Trophoblast cell (in vitro differentiated cells and primary cell): ENCODE measurements around the gene THSD4.

Source experiments
- DNase-seq, 2 donors: peaks; one replicate each; pipeline ENCODE4 v3.0.0-alpha.2; 2016
- H2AFZ ChIP-seq: 2 replicates; pipeline ENCODE4 v1.6.1; 2013; ENCODE audit warnings: low read length, moderate library complexity, mild to moderate bottlenecking; ENCODE audit not compliant: insufficient read depth, poor library complexity
- H2AK5ac ChIP-seq: 2 replicates; pipeline ENCODE4 v1.6.1; 2013; ENCODE audit warnings: mild to moderate bottlenecking, low read length
- H2BK120ac ChIP-seq: 2 replicates; pipeline ENCODE4 v1.6.1; 2013; ENCODE audit warnings: low read length, mild to moderate bottlenecking, moderate library complexity; ENCODE audit not compliant: insufficient read depth, poor library complexity
- H2BK12ac ChIP-seq: 2 replicates; pipeline ENCODE4 v1.6.1; 2013; ENCODE audit warnings: mild to moderate bottlenecking, low read length, moderate library complexity
- H2BK5ac ChIP-seq: 2 replicates; pipeline ENCODE4 v1.6.1; 2013; ENCODE audit warnings: low read length, low read depth, moderate library complexity, mild to moderate bottlenecking; ENCODE audit not compliant: poor library complexity
- H3K14ac ChIP-seq: 2 replicates; pipeline ENCODE4 v1.6.1; 2013; ENCODE audit warnings: mild to moderate bottlenecking, low read length
- H3K18ac ChIP-seq: 2 replicates; pipeline ENCODE4 v1.6.1; 2013; ENCODE audit warnings: mild to moderate bottlenecking, low read length
- H3K23ac ChIP-seq: 2 replicates; pipeline ENCODE4 v1.6.1; 2013; ENCODE audit warnings: low read length
- H3K27ac ChIP-seq: 2 replicates; pipeline ENCODE4 v1.5.1; 2013; ENCODE audit warnings: low read depth, mild to moderate bottlenecking, inconsistent platforms, low read length, moderate library complexity
- H3K27me3 ChIP-seq: 2 replicates; pipeline ENCODE4 v1.6.1; 2013; ENCODE audit warnings: inconsistent platforms, mild to moderate bottlenecking, low read length, moderate library complexity; ENCODE audit not compliant: insufficient read depth
- H3K36me3 ChIP-seq, 2 experiments: 1 replicate in 1 of 2; 2 replicates in 1 of 2; pipeline ENCODE4 v1.6.1; 2013; ENCODE audit warnings: low read length in 2 of 2, mild to moderate bottlenecking in 2 of 2, moderate library complexity in 1 of 2; ENCODE audit not compliant: insufficient read depth in 2 of 2, control insufficient read depth in 1 of 2
- H3K4ac ChIP-seq: 2 replicates; pipeline ENCODE4 v1.6.1; 2013; ENCODE audit warnings: low read depth, mild to moderate bottlenecking, low read length, moderate library complexity
- H3K4me1 ChIP-seq, 2 experiments: 1 replicate in 1 of 2; 2 replicates in 1 of 2; pipeline ENCODE4 v1.6.1; 2013; ENCODE audit warnings: low read length in 2 of 2, mild to moderate bottlenecking in 2 of 2, moderate library complexity in 1 of 2; ENCODE audit not compliant: insufficient read depth in 2 of 2, control insufficient read depth in 1 of 2
- H3K4me2 ChIP-seq: 2 replicates; pipeline ENCODE4 v1.6.1; 2013; ENCODE audit warnings: inconsistent platforms, mild to moderate bottlenecking, low read length, moderate library complexity
- H3K4me3 ChIP-seq: 2 replicates; pipeline ENCODE4 v1.5.1; 2013; ENCODE audit warnings: mild to moderate bottlenecking, low read depth, low read length, inconsistent platforms
- H3K79me1 ChIP-seq: one replicate; pipeline ENCODE4 v1.6.1; 2013; ENCODE audit warnings: low read length
- H3K79me2 ChIP-seq: 2 replicates; pipeline ENCODE4 v1.6.1; 2013; ENCODE audit warnings: low read length, mild to moderate bottlenecking; ENCODE audit not compliant: control insufficient read depth, insufficient read depth, poor library complexity
- H3K9ac ChIP-seq: 2 replicates; pipeline ENCODE4 v1.6.1; 2013; ENCODE audit warnings: mild to moderate bottlenecking, low read length
- H3K9me3 ChIP-seq: 2 replicates; pipeline ENCODE4 v1.6.1; 2013; ENCODE audit warnings: low read depth, mild to moderate bottlenecking, control low read depth, inconsistent platforms, low read length; ENCODE audit not compliant: insufficient read depth
- H4K12ac ChIP-seq: 2 replicates; pipeline ENCODE4 v1.6.1; 2013; ENCODE audit warnings: low read depth, mild to moderate bottlenecking, low read length, moderate library complexity
- H4K8ac ChIP-seq: 2 replicates; pipeline ENCODE4 v1.6.1; 2013; ENCODE audit warnings: low read depth, mild to moderate bottlenecking, low read length, moderate library complexity
- H4K91ac ChIP-seq: one replicate; pipeline ENCODE4 v1.6.1; 2013; ENCODE audit warnings: low read depth, mild to moderate bottlenecking, low read length, moderate library complexity
- WGBS: extraction: QIAGEN DNeasy Blood & Tissue Kit; methylation state at CpG from one replicate; pipeline ENCODE4 v1.1.7; 2013; ENCODE audit warnings: missing lambda C conversion rate; ENCODE audit not compliant: insufficient read length, insufficient coverage; ENCODE audit errors: extremely low coverage; 5-methylcytosine and 5-hydroxymethylcytosine counted together

The THSD4 gene

DNA sequence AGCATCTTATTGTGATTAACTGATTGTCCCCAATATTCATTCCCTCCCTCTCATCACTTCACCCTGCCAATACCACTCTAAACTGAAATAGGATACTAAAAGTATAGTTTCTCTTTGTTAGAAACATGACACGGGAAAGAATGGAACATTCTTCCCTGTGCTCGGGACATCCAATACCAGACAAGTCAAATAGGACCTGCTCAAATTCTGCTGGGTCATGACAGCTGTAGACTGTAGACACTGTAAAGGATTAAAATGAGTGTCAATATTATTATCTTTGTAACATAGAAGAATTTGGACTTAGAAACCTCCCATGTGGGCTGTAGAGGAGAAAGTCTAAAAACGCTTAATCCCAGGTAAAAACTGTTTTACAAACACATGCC is 380.1 kb downstream of the THSD4 start:
- no peak overlapping the region for H3K23ac ChIP-seq
- no peak overlapping the region for H2BK5ac ChIP-seq
- H3K18ac ChIP-seq: no peak overlapping the region
- no peak overlapping the region for H3K4ac ChIP-seq
- H3K27me3 ChIP-seq: no peaks in the 10 kb centered on the region
- no peak overlapping the region for H3K4me2 ChIP-seq
- H4K8ac ChIP-seq: no peak overlapping the region
- no peaks in the 10 kb centered on the region for H3K36me3 ChIP-seq
- no peaks in the 10 kb centered on the region for H3K4me1 ChIP-seq
- WGBS: no CpG with 5 or more reads among the region's 3 CpGs
- H3K79me1 ChIP-seq: no peaks in the 10 kb centered on the region
- no peak overlapping the region for H3K27ac ChIP-seq
- H4K12ac ChIP-seq: no peak overlapping the region
- no peak overlapping the region for H2AFZ ChIP-seq
- H2AK5ac ChIP-seq: no peak overlapping the region
- no peak overlapping the region for H3K14ac ChIP-seq
- H4K91ac ChIP-seq: no peak overlapping the region
- no peaks in the 10 kb centered on the region for H3K79me2 ChIP-seq
- H3K4me3 ChIP-seq: no peak overlapping the region
- H3K9ac ChIP-seq: no peak overlapping the region
- H2BK12ac ChIP-seq: no peak overlapping the region
- no peak for DNase-seq
- no peaks in the 10 kb centered on the region for H3K9me3 ChIP-seq
- no peak overlapping the region for H2BK120ac ChIP-seq

DNA sequence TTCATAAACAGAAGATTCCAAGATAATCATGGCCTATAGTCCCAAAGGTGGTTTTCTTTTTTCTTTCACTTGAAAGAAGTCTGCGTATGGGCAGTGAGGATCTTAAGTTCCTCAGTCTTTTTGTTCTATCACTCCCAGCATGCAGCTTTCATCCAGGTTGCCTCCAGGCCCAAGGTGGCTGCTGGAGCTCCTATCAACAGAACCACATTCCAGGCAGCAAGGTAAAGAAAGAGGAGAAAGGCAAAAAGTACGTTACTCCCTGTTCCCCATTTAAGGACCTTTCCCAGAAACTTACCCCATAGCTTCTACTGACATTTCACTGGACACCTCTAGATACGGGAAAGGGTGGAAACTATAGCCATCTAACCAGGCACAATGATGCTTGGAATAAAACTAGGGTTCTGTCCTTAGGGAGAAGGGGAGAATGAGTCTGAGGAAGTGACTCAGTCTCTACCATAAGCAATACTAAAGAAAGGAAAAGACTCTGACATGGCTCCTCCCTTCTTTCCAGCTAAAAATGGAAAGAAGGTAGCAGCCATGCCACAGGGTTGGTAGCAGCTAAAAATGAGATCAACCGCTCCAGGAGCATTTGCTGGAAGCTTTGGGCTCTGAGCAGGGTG is 381.2 kb downstream of the THSD4 start:
- no peak overlapping the region for H2BK120ac ChIP-seq

DNA sequence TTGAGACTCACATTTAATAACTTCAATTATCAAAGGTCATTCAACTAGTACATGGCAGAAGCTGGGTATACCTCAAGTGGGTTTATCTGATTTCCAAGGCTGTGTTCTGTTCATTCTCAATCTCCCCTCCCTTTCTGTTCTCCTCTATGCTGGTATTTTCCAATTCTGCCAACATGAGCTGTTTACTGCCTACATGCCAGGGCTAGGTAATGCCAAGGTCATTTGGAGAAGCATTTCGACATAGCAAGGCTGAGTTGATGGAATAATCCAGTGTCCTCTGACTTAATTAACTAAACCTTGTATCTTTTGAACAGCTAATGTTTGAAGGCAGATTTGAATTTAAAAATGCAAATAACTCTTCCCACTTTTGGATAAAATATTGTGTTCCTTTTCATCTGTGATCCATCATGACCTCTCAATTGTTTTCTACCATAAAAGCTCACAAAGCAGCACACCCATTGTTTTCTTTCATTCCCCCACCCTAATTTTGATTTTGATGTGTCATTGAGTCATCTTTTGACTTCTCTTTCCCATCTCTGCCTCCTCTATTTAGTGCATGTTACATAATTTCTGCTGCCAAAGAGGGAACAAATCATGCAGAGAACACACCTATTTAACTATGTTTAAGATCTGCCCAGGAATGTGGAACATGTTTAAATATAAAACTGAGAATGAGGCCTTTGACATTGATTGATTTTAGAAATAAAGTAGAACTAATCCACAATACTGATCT is 386.2 kb downstream of the THSD4 start:
- Histone ChIP-seq H3K18ac (no peak overlapping the region), H3K4me3 (no peak overlapping the region)

More for the DNA sequence above, 381.2 kb downstream of the THSD4 start:
- Histone ChIP-seq H3K36me3 (no peaks in the 10 kb centered on the region), H2BK5ac (no peak overlapping the region), H4K12ac (no peak overlapping the region), H3K79me2 (no peaks in the 10 kb centered on the region), H4K8ac (no peak overlapping the region), H3K9ac (no peak overlapping the region), H4K91ac (no peak overlapping the region), H2AFZ (no peak overlapping the region), H3K27ac (no peak overlapping the region), H3K79me1 (no peaks in the 10 kb centered on the region), H3K4me2 (no peak overlapping the region), H2BK12ac (no peak overlapping the region), H3K4me1 (no peaks in the 10 kb centered on the region), H3K9me3 (no peaks in the 10 kb centered on the region), H2AK5ac (no peak overlapping the region), H3K4me3 (no peak overlapping the region), H3K4ac (no peak overlapping the region), H3K18ac (no peak overlapping the region), H3K27me3 (no peaks in the 10 kb centered on the region), H3K14ac (no peak overlapping the region), H3K23ac (no peak overlapping the region)
- WGBS: no CpG with 5 or more reads among the region's 4 CpGs
- no peak for DNase-seq

DNA sequence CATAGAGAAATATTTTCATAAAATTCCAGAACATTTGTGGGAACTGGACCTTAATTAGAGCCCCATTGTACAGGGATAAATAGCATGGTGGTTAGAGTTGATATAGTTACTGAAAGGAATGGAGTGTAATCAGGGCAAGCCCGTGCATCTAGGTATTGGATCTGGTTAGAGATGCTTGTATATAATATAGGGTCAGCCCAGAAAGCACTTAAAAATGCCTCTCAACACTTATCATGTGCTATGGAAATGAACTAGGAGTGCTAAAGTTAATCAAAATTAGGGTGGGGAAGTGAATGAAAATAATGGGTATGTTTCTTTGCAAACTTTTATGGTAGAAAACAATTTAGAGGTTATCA is 386.8 kb downstream of the THSD4 start:
- Histone ChIP-seq H3K18ac (no peak overlapping the region), H2BK120ac (no peak overlapping the region), H3K4me1 (no peaks in the 10 kb centered on the region), H4K8ac (no peak overlapping the region), H2AFZ (no peak overlapping the region), H3K4ac (no peak overlapping the region), H3K27me3 (no peaks in the 10 kb centered on the region), H3K79me2 (no peaks in the 10 kb centered on the region), H3K79me1 (no peaks in the 10 kb centered on the region), H2BK5ac (no peak overlapping the region), H4K12ac (no peak overlapping the region), H3K36me3 (no peaks in the 10 kb centered on the region), H3K9me3 (no peaks in the 10 kb centered on the region), H4K91ac (no peak overlapping the region), H3K9ac (no peak overlapping the region), H3K4me2 (no peak overlapping the region), H3K14ac (no peak overlapping the region), H3K4me3 (no peak overlapping the region), H2AK5ac (no peak overlapping the region), H3K23ac (no peak overlapping the region), H3K27ac (no peak overlapping the region), H2BK12ac (no peak overlapping the region)
- DNase-seq: no peak
- no CpG with 5 or more reads among the region's 1 CpG for WGBS

More for the DNA sequence above, 386.2 kb downstream of the THSD4 start:
- Histone ChIP-seq H3K4me1 (no peaks in the 10 kb centered on the region), H3K27me3 (no peaks in the 10 kb centered on the region), H4K8ac (no peak overlapping the region), H3K79me1 (no peaks in the 10 kb centered on the region), H2AK5ac (no peak overlapping the region), H2BK12ac (no peak overlapping the region), H4K12ac (no peak overlapping the region), H3K36me3 (no peaks in the 10 kb centered on the region), H3K14ac (no peak overlapping the region), H4K91ac (no peak overlapping the region), H3K9ac (no peak overlapping the region), H3K27ac (no peak overlapping the region), H2AFZ (no peak overlapping the region), H3K9me3 (no peaks in the 10 kb centered on the region), H2BK120ac (no peak overlapping the region), H2BK5ac (no peak overlapping the region), H3K23ac (no peak overlapping the region), H3K4me2 (no peak overlapping the region), H3K79me2 (no peaks in the 10 kb centered on the region), H3K4ac (no peak overlapping the region)
- DNase-seq: no peak
- no CpG with 5 or more reads among the region's 1 CpG for WGBS
